ENCODE data around the gene ZFYVE26. TPM values are rescaled to one million over a fixed set of nuclear protein-coding genes. Genes with fewer than 3 reads are reported as not detected.

The ZFYVE26 gene
- total RNA-seq, 1 donor: 37.6 TPM

- Histone ChIP-seq H3K4me2 (ENCODE audit: insufficient read depth, low read length) (peak overlapping the region; percentile 90), H3K79me2 (ENCODE audit: insufficient read depth, low read length) (peaks cover 27% of the 10 kb centered on the region), H3K4me1 (ENCODE audit: insufficient read depth, low read length) (peaks cover 15% of the 10 kb centered on the region), H3K4me3 (ENCODE audit: insufficient read depth, low read length) (no peak overlapping the region), H3K36me3 (ENCODE audit: insufficient read depth, low read length) (peaks cover 30% of the 10 kb centered on the region), H3K27me3 (ENCODE audit: insufficient read depth, low read length) (no peaks in the 10 kb centered on the region), H3K9me3 (ENCODE audit: low read depth, low read length) (no peaks in the 10 kb centered on the region), H2AFZ (ENCODE audit: low read length) (no peak overlapping the region), H3K27ac (ENCODE audit: low read depth, low read length) (no peak overlapping the region), H4K20me1 (ENCODE audit: insufficient read depth, low read length) (no peaks in the 10 kb centered on the region)
- no peak for DNase-seq (ENCODE audit: insufficient read length, low spot score, missing footprints)
- TF ChIP-seq, protein P1, sequence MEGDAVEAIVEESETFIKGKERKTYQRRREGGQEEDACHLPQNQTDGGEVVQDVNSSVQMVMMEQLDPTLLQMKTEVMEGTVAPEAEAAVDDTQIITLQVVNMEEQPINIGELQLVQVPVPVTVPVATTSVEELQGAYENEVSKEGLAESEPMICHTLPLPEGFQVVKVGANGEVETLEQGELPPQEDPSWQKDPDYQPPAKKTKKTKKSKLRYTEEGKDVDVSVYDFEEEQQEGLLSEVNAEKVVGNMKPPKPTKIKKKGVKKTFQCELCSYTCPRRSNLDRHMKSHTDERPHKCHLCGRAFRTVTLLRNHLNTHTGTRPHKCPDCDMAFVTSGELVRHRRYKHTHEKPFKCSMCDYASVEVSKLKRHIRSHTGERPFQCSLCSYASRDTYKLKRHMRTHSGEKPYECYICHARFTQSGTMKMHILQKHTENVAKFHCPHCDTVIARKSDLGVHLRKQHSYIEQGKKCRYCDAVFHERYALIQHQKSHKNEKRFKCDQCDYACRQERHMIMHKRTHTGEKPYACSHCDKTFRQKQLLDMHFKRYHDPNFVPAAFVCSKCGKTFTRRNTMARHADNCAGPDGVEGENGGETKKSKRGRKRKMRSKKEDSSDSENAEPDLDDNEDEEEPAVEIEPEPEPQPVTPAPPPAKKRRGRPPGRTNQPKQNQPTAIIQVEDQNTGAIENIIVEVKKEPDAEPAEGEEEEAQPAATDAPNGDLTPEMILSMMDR (IDR thresholded peaks at IDR 0.05; ENCODE audit: extremely low read depth, low read depth, low read length): no peak
Observed at GRCh38 chr14:67814821-67815220, 1.6 kb downstream of the ZFYVE26 start.

GRCh38 chr14:67806246-67806645 lies 10.1 kb downstream of the ZFYVE26 start:
- H3K27ac ChIP-seq (ENCODE audit: low read depth, low read length): peak overlapping the region; percentile 45
- H3K4me1 ChIP-seq (ENCODE audit: insufficient read depth, low read length): peaks cover 10% of the 10 kb centered on the region
- H3K79me2 ChIP-seq (ENCODE audit: insufficient read depth, low read length): no peaks in the 10 kb centered on the region
- no peak overlapping the region for H3K4me3 ChIP-seq (ENCODE audit: insufficient read depth, low read length)
- H3K36me3 ChIP-seq (ENCODE audit: insufficient read depth, low read length): peaks cover 75% of the 10 kb centered on the region
- TF ChIP-seq, protein P1 (IDR thresholded peaks at IDR 0.05; ENCODE audit: extremely low read depth, low read depth, low read length): no peak
- H3K4me2 ChIP-seq (ENCODE audit: insufficient read depth, low read length): peak overlapping the region; percentile 5
- H3K9me3 ChIP-seq (ENCODE audit: low read depth, low read length): no peaks in the 10 kb centered on the region
- H2AFZ ChIP-seq (ENCODE audit: low read length): peak overlapping the region; percentile 28
- H4K20me1 ChIP-seq (ENCODE audit: insufficient read depth, low read length): no peaks in the 10 kb centered on the region
- DNase-seq (ENCODE audit: insufficient read length, low spot score, missing footprints): no peak
- no peaks in the 10 kb centered on the region for H3K27me3 ChIP-seq (ENCODE audit: insufficient read depth, low read length)

DNA sequence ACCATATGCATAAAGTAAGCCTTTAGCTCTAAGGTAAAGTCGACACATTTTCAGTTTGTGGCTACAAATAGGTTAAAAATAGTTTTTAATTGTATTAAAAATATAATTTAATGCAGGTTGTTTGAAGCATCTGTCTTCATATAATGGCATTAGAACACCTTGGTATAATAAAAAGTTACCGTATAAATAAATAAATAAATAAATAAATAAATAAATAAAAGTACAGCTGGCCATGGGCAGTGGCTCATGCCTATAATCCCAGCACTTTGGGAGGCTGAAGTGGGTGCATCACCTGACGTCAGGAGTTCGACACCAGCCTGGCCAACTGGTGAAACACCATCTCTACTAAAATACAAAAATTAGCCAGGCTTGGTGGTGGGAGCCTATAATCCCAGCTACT lies 15.6 kb downstream of the ZFYVE26 start:
- H3K9me3 ChIP-seq (ENCODE audit: low read depth, low read length): no peaks in the 10 kb centered on the region
- H3K4me3 ChIP-seq (ENCODE audit: insufficient read depth, low read length): no peak overlapping the region
- H3K27ac ChIP-seq (ENCODE audit: low read depth, low read length): no peak overlapping the region
- H4K20me1 ChIP-seq (ENCODE audit: insufficient read depth, low read length): no peaks in the 10 kb centered on the region
- TF ChIP-seq, protein P1 (IDR thresholded peaks at IDR 0.05; ENCODE audit: extremely low read depth, low read depth, low read length): no peak
- peaks cover 80% of the 10 kb centered on the region for H3K36me3 ChIP-seq (ENCODE audit: insufficient read depth, low read length)
- H3K27me3 ChIP-seq (ENCODE audit: insufficient read depth, low read length): no peaks in the 10 kb centered on the region
- no peak for DNase-seq (ENCODE audit: insufficient read length, low spot score, missing footprints)
- H3K4me2 ChIP-seq (ENCODE audit: insufficient read depth, low read length): no peak overlapping the region
- no peaks in the 10 kb centered on the region for H3K79me2 ChIP-seq (ENCODE audit: insufficient read depth, low read length)
- no peaks in the 10 kb centered on the region for H3K4me1 ChIP-seq (ENCODE audit: insufficient read depth, low read length)
- no peak overlapping the region for H2AFZ ChIP-seq (ENCODE audit: low read length)

GRCh38 chr14:67798731-67799130 lies 17.7 kb downstream of the ZFYVE26 start:
- no peak for DNase-seq (ENCODE audit: insufficient read length, low spot score, missing footprints)
- H3K4me2 ChIP-seq (ENCODE audit: insufficient read depth, low read length): no peak overlapping the region
- TF ChIP-seq, protein P1 (IDR thresholded peaks at IDR 0.05; ENCODE audit: extremely low read depth, low read depth, low read length): no peak
- H3K9me3 ChIP-seq (ENCODE audit: low read depth, low read length): no peaks in the 10 kb centered on the region
- H3K4me3 ChIP-seq (ENCODE audit: insufficient read depth, low read length): no peak overlapping the region
- peaks cover 76% of the 10 kb centered on the region for H3K36me3 ChIP-seq (ENCODE audit: insufficient read depth, low read length)
- H2AFZ ChIP-seq (ENCODE audit: low read length): no peak overlapping the region
- no peaks in the 10 kb centered on the region for H3K4me1 ChIP-seq (ENCODE audit: insufficient read depth, low read length)
- no peaks in the 10 kb centered on the region for H3K27me3 ChIP-seq (ENCODE audit: insufficient read depth, low read length)
- H3K27ac ChIP-seq (ENCODE audit: low read depth, low read length): no peak overlapping the region
- H4K20me1 ChIP-seq (ENCODE audit: insufficient read depth, low read length): no peaks in the 10 kb centered on the region
- H3K79me2 ChIP-seq (ENCODE audit: insufficient read depth, low read length): no peaks in the 10 kb centered on the region
